K562 (cell line): ENCODE data around the gene DYNLL1. TPM values are rescaled to one million over a fixed set of nuclear protein-coding genes. Genes with fewer than 3 reads are reported as not detected.

Source experiments
- ADNP ChIP-seq: fragments of 200-800 bp; sonication (Bioruptor generic); IDR thresholded peaks from 2 replicates; pipeline ENCODE4 v1.6.1; 2016; ENCODE audit warnings: missing genetic modification characterization, missing compliant biosample characterization
- COPS2 ChIP-seq: fragments of 450-650 bp; conservative IDR thresholded peaks from 2 replicates; pipeline ENCODE4 v1.6.1; 2016; ENCODE audit warnings: mild to moderate bottlenecking, moderate library complexity
- CTBP1 ChIP-seq: fragments of 450-650 bp; IDR thresholded peaks from 2 replicates; pipeline ENCODE4 v1.6.1; 2016; ENCODE audit warnings: borderline replicate concordance
- EWSR1 ChIP-seq: fragments of 450-650 bp; IDR thresholded peaks from 2 replicates; pipeline ENCODE4 v1.6.1; 2018; ENCODE audit warnings: borderline replicate concordance, mild to moderate bottlenecking, low read depth, moderate library complexity; ENCODE audit not compliant: partially characterized antibody
- MED1 ChIP-seq: sonication (generic); formaldehyde crosslinking; IDR thresholded peaks from 2 replicates; pipeline ENCODE4 v1.8.1; 2023; ENCODE audit warnings: missing genetic modification reagents, borderline replicate concordance
- NFXL1 ChIP-seq: fragments of 450-650 bp; formaldehyde crosslinking; IDR thresholded peaks from 2 replicates; pipeline ENCODE4 v1.4.0; 2021; ENCODE audit warnings: mild to moderate bottlenecking
- POLR2AphosphoS5 ChIP-seq: IDR thresholded peaks from 2 replicates; pipeline ENCODE4 v1.6.1; 2011; ENCODE audit warnings: mild to moderate bottlenecking, low read depth, low read length, moderate library complexity; ENCODE audit not compliant: control insufficient read depth, insufficient read depth
- POLR2G ChIP-seq: fragments of 200-400 bp; formaldehyde crosslinking; IDR thresholded peaks from 2 replicates; pipeline ENCODE4 v1.6.1; 2017; ENCODE audit warnings: low read depth, mild to moderate bottlenecking, antibody characterized with exemption, low read length, moderate library complexity
- SMARCB1 ChIP-seq: IDR thresholded peaks from 2 replicates; pipeline ENCODE4 v1.6.1; 2011; ENCODE audit warnings: improper control_type of control experiment, low read depth; ENCODE audit not compliant: insufficient read length
- TBL1XR1 ChIP-seq, 2 experiments: IDR thresholded peaks; 2 replicates each; pipeline ENCODE4 v1.6.1; 2012; ENCODE audit warnings: improper control_type of control experiment in 2 of 2, low read length in 2 of 2, mild to moderate bottlenecking in 1 of 2
- TSC22D4 ChIP-seq: fragments of 450-650 bp; IDR thresholded peaks from 2 replicates; pipeline ENCODE4 v1.6.1; 2016; ENCODE audit warnings: missing genetic modification characterization, missing biosample characterization, control low read depth
- ZFPM2 ChIP-seq: fragments of 250-450 bp; sonication (Bioruptor Pico); IDR thresholded peaks from 2 replicates; pipeline ENCODE4 v1.5.1; 2022; ENCODE audit warnings: mild to moderate bottlenecking
- ZNF766 ChIP-seq: fragments of 200-800 bp; sonication (Bioruptor generic); conservative IDR thresholded peaks from 2 replicates; pipeline ENCODE4 v1.6.1; 2016; ENCODE audit warnings: missing genetic modification characterization, missing compliant biosample characterization
- polyA plus RNA-seq, 8 experiments: library from polyadenylated mRNA; depleted of rRNA in 4 of 8; stranded (reverse) in 5 of 8; unstranded in 3 of 8; fragments of >200 nt; fragmentation: Nextera tagmentation in 2 of 8; fragmentation: Illumina TruSeq in 1 of 8; extraction: Ambion mirVana in 2 of 8; extraction: Trizol in 1 of 8; gene quantifications; 2 replicates each; pipeline versions ENCODE4 v1.2.1 to v1.2.3, GENCODE V29; 2011 to 2014; ENCODE audit warnings: inconsistent platforms in 1 of 8, missing spikeins in 1 of 8
- total RNA-seq, 7 experiments: library from RNA; depleted of rRNA in 6 of 7; stranded (reverse); fragments of >200 nt in 6 of 7; fragmentation: Illumina TruSeq in 2 of 7; extraction: Trizol in 2 of 7; gene quantifications; 2 replicates each; pipeline versions ENCODE4 v1.2.1 to v1.2.3, GENCODE V29; 2011 to 2021; ENCODE audit warnings: low replicate concordance in 1 of 7
- TF ChIP-seq, protein P1 (sequence below): fragments of 450-650 bp; IDR thresholded peaks from 2 replicates; pipeline ENCODE4 v1.6.1; 2016; ENCODE audit warnings: antibody characterized with exemption
- TF ChIP-seq, protein P2 (sequence below), 3 experiments: IDR thresholded peaks in 2 of 3; conservative IDR thresholded peaks in 1 of 3; 2 replicates each; pipeline ENCODE4 v1.5.1; 2011 to 2012; ENCODE audit warnings: low read length in 3 of 3, mild to moderate bottlenecking in 3 of 3, control low read depth in 2 of 3, improper control_type of control experiment in 1 of 3, inconsistent platforms in 1 of 3, low read depth in 1 of 3, mixed read lengths in 1 of 3, moderate library complexity in 1 of 3; ENCODE audit not compliant: insufficient read depth in 2 of 3
- TF ChIP-seq, protein P3 (sequence below): IDR thresholded peaks from 2 replicates; pipeline ENCODE4 v1.6.1; 2012; ENCODE audit warnings: low read depth, low read length, improper control_type of control experiment, borderline replicate concordance
- TF ChIP-seq, protein P4 (sequence below): fragments of 450-650 bp; formaldehyde crosslinking; IDR thresholded peaks from 2 replicates; pipeline ENCODE4 v1.4.0; 2020; ENCODE audit warnings: mild to moderate bottlenecking, moderate library complexity
- TF ChIP-seq, protein P5 (sequence below): fragments of 450-650 bp; formaldehyde crosslinking; IDR thresholded peaks from 2 replicates; pipeline ENCODE4 v1.4.0; 2020; ENCODE audit warnings: mild to moderate bottlenecking
- TF ChIP-seq, protein P6 (sequence below): sonication (generic); formaldehyde crosslinking; IDR thresholded peaks from 2 replicates; pipeline ENCODE4 v1.9.0; 2022; ENCODE audit warnings: mild to moderate bottlenecking, missing genetic modification reagents

The DYNLL1 gene
- total and polyA plus RNA-seq, 9 of the 15 experiments (the other 6 are each of a cell fraction or from before 2014, with no cell fraction given): 303 to 1,112 (median 468) TPM

DNA sequence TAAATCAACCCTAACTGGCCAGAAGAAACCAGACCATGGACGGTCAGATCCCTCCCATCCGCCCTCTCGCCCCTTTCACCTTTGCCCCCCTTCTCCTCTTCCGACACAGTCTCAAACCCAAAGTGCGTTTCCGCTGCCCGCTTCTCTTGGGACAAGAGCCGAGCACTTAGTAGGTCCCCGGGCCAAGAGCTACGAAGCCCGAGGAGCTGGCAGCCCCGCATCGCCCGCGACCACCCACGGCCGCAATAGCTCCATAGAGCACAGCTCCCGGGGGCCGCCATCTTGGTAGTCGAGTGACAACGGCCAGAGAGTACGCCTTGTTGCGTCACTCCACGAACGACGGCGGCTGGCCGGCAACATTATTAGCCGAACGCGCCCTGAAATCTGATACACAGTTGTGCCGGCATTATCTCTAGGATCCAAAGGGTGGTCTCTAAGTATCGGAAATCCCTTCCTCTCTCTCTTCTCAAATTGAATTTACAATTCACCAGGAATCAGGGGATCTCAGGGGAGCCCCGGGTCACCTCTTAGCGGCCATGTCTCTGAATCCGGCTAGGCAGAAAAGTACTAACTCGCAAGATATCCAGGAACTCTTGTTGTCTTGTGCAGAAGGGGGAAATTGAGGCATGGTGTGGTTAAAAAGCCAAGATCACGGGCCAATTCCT is 33.1 kb downstream of the DYNLL1 start, which contains the start of gene COQ5 (continued):
- TF ChIP-seq, protein P1, sequence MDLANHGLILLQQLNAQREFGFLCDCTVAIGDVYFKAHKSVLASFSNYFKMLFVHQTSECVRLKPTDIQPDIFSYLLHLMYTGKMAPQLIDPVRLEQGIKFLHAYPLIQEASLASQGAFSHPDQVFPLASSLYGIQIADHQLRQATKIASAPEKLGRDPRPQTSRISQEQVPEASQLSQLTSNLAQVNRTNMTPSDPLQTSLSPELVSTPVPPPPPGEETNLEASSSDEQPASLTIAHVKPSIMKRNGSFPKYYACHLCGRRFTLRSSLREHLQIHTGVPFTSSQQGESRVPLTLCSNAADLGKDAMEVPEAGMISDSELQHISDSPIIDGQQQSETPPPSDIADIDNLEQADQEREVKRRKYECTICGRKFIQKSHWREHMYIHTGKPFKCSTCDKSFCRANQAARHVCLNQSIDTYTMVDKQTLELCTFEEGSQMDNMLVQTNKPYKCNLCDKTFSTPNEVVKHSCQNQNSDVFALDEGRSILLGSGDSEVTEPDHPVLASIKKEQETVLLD: peak; percentile 57; the same call in 1 of the 2 replicates
- TF ChIP-seq, protein P2, sequence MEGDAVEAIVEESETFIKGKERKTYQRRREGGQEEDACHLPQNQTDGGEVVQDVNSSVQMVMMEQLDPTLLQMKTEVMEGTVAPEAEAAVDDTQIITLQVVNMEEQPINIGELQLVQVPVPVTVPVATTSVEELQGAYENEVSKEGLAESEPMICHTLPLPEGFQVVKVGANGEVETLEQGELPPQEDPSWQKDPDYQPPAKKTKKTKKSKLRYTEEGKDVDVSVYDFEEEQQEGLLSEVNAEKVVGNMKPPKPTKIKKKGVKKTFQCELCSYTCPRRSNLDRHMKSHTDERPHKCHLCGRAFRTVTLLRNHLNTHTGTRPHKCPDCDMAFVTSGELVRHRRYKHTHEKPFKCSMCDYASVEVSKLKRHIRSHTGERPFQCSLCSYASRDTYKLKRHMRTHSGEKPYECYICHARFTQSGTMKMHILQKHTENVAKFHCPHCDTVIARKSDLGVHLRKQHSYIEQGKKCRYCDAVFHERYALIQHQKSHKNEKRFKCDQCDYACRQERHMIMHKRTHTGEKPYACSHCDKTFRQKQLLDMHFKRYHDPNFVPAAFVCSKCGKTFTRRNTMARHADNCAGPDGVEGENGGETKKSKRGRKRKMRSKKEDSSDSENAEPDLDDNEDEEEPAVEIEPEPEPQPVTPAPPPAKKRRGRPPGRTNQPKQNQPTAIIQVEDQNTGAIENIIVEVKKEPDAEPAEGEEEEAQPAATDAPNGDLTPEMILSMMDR (IDR thresholded peaks at IDR 0.05 in 2 of 3, conservative IDR thresholded peaks at IDR 0.05 in 1 of 3; ENCODE audit: insufficient read depth in 2 of 3, low read depth in 1 of 3, low read length in 3 of 3): no peak
- peak; percentile 59; the same call in 1 of the 2 replicates for TF ChIP-seq CTBP1
- no peak for TF ChIP-seq SMARCB1
- no peak for TF ChIP-seq NFXL1 (CRISPR knock-in tag)
- TF ChIP-seq, protein P3, sequence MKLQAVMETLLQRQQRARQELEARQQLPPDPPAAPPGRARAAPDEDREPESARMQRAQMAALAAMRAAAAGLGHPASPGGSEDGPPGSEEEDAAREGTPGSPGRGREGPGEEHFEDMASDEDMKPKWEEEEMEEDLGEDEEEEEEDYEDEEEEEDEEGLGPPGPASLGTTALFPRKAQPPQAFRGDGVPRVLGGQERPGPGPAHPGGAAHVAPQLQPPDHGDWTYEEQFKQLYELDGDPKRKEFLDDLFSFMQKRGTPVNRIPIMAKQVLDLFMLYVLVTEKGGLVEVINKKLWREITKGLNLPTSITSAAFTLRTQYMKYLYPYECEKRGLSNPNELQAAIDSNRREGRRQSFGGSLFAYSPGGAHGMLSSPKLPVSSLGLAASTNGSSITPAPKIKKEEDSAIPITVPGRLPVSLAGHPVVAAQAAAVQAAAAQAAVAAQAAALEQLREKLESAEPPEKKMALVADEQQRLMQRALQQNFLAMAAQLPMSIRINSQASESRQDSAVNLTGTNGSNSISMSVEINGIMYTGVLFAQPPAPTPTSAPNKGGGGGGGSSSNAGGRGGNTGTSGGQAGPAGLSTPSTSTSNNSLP: peak; percentile 36; the same call in 1 of the 2 replicates
- no peak for TF ChIP-seq ADNP (tag)
- no peak for TF ChIP-seq MED1 (CRISPR knock-in tag)
- TF ChIP-seq POLR2AphosphoS5: peak; percentile 94
- peak; percentile 48; the same call in 1 of the 2 replicates for TF ChIP-seq ZNF766 (CRISPR knock-in tag)
- TF ChIP-seq COPS2: no peak
- peak in 1 of 2 experiments; percentile 13; a peak in 1 of 4 replicates for TF ChIP-seq TBL1XR1 (IDR thresholded peaks at IDR 0.05; ENCODE audit: low read length in 2 of 2)
- no peak for TF ChIP-seq EWSR1
- no peak for TF ChIP-seq TSC22D4 (tag)
- TF ChIP-seq, protein P4, sequence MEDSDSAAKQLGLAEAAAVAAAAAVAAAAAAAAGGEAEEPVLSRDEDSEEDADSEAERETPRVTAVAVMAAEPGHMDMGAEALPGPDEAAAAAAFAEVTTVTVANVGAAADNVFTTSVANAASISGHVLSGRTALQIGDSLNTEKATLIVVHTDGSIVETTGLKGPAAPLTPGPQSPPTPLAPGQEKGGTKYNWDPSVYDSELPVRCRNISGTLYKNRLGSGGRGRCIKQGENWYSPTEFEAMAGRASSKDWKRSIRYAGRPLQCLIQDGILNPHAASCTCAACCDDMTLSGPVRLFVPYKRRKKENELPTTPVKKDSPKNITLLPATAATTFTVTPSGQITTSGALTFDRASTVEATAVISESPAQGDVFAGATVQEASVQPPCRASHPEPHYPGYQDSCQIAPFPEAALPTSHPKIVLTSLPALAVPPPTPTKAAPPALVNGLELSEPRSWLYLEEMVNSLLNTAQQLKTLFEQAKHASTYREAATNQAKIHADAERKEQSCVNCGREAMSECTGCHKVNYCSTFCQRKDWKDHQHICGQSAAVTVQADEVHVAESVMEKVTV (CRISPR knock-in tag): no peak
- no peak for TF ChIP-seq ZFPM2 (CRISPR knock-in tag)
- TF ChIP-seq, protein P5, sequence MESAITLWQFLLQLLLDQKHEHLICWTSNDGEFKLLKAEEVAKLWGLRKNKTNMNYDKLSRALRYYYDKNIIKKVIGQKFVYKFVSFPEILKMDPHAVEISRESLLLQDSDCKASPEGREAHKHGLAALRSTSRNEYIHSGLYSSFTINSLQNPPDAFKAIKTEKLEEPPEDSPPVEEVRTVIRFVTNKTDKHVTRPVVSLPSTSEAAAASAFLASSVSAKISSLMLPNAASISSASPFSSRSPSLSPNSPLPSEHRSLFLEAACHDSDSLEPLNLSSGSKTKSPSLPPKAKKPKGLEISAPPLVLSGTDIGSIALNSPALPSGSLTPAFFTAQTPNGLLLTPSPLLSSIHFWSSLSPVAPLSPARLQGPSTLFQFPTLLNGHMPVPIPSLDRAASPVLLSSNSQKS (CRISPR knock-in tag): no peak
- TF ChIP-seq, protein P6, sequence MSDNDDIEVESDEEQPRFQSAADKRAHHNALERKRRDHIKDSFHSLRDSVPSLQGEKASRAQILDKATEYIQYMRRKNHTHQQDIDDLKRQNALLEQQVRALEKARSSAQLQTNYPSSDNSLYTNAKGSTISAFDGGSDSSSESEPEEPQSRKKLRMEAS (CRISPR knock-in tag): no peak
- peak; percentile 98 for TF ChIP-seq POLR2G
